GM18508 (cell line): Measurements from ENCODE around the gene RNASE8.

Experiments used
- ATAC-seq: cut with Tn5 transposase; IDR thresholded peaks from one replicate; pipeline ENCODE4 v1.9.1; 2021; ENCODE audit warnings: moderate number of reproducible peaks; ENCODE audit not compliant: insufficient read depth, unreplicated experiment

RNASE8 gene

DNA sequence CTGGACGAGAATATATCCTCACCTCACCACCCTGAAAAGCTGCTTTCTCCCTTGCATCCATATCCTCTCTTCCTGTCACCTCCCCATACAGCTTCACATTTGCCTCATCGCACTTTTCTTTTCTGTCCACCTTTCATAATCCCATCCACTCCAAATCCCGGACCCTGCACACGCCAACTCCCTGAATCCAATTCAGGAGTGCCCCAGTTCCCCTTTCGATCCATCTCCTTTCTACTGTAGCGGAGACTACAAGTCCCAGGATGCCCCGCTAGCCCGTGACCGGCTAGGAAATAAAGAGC is 45.7 kb downstream of the RNASE8 start:
- ATAC-seq: no peak

DNA sequence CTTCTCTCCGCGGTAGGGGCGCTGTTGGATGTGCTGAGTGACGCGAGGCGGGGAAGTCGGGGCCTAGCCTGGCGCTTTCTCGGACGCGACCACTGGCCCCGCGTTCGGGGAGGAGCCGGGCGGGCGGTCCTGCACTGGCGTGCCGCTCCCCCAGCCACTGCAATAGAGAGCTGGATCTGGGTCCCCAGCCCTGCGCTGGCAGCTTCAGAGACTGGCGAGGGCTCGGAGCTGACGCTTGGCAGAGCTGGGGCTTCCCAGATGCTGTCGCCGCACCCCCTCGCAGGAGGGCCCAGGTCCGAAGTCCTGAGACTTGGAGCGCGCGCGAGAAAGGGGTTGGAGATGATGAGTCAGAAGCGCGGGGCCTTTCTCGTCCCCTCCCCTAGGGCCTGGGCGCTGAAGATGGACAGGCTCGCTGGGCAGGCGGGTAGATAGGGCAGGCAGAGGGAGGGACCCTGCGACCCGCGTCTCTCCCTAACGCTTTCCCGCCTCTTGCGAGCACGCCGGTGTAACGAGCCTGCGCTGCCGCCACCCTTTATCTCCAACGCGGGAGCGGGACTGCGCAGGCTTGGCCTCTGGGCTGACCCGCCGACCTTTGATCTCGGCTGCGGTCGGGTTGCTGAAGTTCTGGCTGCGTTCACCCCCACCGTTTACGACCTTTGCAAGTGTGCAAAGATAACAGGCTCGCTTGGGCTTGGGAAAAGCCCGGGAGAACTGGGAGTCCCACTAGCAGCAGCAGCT is 46.3 kb downstream of the RNASE8 start:
- ATAC-seq: peak; percentile 81

DNA sequence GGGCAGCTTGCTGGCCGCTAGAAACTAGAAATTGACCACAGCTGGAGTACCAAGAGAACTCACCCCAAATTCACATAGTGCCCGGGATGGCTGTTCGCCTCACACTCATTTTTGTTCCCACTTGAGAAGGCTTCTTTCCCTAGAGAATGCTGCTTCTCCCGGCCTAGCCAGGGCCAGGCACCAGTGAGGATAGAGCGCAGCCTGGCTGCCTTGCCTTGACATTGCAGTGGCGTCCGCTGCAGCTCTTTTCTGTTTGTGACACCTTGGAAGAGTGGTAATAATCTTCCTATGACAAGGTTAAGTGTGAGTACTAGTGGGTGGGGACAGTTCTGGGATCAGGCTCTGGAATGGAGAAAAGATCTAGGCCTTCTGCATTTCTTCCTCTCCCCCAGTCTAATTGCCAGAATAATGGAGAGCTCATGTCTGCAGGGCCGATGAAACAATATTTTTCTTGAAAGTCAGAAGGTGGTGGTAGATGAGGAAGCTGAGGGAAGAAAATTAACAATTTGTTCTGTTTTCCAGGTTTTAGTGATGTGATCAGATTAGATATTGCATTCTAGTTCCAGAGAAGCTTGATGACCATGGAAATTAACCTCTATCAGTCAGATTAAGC is 46.9 kb downstream of the RNASE8 start:
- ATAC-seq: no peak

DNA sequence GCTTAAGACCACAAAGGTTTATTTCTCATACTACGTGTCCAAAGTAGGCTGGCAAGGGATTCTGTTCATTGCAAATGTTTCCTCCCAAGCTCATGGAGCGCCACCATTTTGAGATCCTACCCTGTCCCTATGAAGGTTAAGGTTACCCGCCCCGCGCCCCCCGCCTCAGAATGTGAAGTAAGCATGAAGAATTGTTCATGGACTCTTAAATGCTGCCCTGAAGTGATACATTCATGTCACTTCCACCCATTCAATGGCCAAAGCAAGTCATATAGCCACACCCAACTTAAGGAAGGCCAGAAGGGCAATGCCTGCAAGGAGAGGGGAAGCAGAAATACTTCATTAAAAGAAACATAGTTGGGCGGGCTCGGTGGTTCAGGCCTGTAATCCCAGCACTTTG is 47.5 kb downstream of the RNASE8 start:
- ATAC-seq: no peak

DNA sequence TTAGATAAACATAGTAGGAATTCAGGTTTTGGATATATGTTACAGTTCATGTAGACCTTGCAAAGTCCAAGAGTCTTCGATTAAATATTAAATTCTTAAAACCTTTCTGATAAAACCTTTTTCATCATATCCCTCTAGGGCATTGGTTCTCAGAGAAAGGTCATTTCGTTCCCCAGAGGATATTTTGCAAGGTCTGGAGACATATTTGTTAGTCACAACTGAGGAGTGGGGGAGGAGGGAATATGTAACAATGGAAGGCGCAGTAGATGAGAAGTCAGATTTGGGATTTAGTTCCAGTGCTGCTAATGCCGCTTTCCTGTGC is 48.5 kb downstream of the RNASE8 start:
- no peak for ATAC-seq

DNA sequence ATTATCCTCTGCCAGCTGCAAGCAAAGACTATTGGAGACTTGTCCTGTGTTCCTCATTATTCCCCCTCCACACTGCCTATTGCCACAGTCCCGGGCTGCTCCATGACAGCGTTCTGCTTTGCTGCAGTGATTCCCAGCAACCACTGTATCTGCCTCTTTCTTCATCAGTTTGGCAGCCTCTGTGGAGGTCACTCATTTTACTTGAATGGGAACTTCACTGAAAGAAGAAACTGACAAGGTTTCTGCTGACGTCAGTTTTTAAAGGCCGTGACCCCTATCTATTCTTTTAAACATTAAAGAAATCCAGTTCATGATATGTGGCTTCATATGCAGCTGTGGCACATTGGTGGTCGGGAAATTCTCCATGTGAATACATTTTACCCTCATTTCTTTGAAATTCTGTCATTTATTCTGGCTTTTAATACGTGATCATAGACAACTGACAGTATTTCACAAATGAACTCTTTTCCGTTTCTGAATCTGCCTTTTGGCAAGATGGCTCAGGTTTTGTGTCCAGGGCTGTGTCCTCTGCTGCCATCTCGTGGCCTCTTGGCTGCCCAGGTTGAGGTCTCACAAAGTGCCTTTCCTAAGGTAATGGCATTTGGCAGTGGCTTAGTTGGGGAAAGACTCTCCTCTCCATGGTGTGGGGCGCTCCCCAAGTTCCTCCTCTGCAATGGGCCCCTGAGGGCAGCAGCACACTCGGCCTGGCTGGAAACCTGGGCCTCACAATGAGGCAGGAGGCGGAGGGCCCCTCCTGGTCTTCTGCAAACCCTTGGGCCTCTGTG is 49.1 kb downstream of the RNASE8 start:
- ATAC-seq: no peak

DNA sequence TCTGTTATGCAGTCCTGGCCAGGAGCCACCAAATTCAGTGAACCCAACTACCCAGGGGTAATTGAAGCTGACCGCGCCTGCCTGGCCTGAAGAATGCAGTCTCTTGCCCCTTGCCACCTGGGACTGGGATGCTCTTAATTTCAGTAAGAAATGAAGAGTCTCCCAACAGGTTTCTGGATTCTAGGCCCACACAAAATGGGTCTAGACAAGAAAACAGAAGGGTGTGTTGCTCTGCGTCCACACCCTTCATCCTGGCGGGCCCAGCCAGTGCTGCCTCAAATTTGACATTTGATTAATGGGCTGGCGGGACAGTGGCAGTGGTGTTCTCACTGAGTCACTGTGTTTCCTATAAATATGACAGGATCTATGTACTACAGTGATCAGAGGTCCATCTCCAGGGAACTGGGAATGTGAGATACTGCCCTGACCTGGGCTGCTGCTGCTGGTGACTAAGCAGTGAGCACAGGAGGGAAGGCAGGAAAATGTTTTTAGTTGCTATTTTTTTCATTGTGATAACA is 49.7 kb downstream of the RNASE8 start:
- no peak for ATAC-seq
